ENCODE measurements around the gene EBF3.
A peak's percentile ranks its signal among the peaks of the same experiment; 100 is the strongest.

Gene EBF3

DNA sequence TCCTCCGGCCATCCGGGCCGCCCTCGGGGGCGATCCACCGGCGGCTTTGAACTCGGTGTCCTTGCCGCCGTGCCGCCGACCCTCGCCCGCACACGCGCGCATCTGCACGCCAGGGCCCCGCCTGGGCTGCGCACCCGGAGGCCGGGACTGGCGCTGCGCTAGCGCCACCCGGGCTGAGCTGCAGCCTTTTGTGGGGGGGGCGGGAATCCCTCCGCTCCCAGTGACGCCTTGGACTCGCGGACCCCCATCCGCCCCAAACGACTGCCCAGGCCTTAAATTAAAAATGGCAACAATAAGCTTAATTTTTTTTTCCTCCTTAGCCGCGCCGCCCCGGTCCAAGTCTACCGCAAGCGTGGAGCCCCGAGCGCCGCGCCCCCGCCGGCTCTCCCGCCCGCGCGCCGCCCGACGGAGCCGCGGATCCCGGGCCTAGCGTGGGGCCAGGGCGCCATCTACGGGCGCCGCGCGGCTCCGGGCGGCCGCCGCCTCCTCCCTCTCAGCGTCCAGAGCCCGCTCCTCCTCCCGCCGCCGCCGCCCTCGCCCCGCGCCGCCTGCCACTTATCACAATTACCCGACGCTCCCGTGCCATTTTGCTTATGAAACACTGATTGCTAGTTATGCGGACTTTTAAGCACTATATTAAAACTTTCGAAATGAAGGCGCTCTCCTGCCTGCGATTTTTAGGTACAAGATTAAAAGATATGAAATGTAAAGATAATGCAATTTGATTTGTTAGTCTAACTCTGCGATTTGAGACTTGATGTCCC is 7.5 kb upstream of the EBF3 start:
- DNase-seq = peak; percentile 44

DNA sequence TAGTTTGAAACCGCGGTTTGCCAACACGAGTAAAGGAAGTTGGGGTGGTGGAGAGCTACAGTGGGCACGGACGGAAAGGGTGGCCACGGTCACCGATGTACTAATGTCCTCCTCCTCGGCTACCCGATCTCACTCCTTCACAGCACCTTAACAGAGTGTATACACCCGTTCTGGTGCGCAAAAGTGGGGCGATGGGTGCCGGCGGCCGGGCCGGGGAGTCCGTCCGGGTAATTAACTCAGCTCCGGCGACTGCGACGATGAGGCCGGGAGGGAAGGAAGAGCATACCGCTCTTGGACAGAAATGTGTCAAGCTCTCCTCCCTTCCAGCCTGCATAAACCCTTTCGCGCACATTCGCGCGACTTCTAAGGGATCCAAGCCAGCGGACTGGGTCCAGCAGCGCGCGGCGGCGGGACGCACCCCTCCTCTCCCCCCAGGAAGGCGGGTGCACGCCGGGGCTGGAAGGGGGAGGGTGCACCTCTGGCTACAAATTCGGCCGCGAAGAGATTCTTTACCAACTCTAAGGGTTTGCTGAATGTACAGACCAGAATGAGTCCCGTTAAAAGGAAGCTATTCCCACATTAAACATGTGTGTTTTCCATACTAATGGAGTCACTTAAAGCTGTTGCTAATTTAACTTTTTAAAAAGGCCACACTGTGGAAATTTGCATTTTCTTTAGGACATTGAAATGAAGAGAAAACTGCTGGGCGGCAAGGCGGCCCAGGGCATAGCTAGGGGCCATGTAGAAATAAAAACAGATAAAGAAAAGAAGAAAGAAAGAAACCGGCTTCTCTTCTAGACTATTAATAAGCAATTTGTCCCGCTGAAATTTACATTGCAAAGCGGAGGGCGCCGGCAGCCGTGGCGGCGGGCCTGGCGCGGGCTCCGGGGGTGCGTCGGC is 6.6 kb upstream of the EBF3 start:
- DNase-seq = no peak

- no peak for DNase-seq
Observed at GRCh38 chr10:129969911-129970464, 5.9 kb upstream of the EBF3 start.

DNA sequence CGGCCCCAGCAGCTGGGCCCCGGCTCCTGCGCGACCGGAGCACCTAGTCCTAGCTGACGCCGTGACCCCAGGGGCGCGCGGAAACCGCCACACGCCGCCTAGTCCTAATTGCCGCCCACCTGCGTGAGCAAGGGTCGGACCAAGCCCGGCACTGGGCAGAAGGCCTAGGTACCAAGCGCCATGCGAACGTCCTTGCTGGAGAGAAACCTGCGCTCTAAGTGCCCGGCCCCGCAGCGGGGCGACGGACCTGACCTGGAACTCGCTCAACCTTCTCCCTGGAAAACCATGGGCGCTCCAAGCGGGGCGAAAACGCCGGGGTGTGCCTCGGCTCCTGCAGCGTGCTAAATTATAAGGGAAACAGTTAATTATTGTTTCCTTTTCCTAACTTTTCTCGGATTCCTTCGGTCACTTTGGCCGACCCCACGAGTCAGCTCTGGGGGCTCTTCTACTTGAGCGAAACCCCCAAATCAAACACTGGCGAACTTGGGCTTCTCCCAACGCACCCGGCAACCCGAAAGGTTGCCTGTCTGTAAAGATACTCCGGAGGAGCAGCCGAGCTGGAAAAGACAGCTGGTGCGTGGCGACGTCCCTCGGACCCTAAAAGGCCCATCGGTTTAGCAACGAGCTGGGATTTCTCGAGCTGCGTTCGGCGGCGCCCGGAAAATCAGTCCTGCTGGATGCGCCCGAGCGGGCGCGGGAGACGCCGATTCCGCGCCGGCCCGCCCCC is 5.3 kb upstream of the EBF3 start:
- DNase-seq = no peak

DNA sequence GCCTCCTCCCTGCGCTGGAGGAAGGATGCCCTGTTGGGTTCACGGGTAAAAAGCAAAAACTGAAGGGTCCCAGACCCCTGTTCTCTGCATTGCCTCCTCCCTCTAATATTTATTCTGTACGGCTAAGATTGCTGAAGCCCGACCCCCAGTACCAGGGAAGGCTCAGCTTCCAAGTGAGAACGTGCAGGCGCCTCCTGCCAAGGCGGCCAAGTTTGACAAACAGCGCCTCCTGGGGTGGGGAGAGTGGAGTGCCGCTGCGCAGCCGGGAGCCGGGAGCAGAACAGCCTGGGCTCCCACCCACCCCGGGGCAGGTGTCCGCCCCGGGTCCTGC is 4.7 kb upstream of the EBF3 start:
- DNase-seq = peak; percentile 53

DNA sequence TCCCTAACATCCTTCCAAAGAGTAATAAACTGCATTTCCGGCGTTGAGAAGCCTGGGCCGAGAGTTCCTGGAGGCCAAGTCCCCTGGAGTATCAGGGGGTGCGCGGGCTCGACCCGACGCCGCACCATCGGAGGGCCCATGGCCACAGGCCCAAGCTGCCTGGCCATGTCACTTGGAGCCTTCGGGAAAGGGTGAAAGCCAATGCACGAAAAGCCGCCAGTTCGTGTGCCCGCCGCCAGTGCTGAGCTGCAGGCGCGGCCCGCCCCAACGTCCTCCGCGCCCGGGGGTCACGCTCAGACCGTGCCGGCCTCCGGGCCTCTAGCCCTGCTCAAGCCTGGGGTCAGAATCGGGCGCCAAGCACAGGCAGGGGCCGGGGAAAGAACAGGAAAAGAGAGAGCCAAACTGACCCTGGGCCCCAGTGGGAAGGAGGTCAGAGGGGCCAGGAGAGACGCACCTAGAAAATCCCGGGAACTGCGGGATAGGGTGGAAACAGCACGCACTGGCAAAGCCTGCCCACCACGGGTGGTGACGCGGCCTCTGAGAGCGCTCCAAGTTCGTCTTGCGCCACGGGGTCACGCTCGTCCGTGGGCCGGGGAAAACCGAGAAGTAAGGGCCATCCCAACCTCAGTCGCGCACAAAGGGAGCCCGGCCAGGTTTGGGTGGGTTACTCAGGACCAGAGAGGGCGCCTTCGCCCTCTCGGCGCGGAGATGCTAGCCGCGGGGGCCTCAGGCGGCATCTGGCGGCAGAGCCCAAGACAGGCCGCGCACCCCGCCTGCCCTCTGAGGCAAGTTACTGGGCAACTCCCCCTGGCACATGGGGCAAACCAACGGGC is 4.2 kb upstream of the EBF3 start:
- no peak for DNase-seq

DNA sequence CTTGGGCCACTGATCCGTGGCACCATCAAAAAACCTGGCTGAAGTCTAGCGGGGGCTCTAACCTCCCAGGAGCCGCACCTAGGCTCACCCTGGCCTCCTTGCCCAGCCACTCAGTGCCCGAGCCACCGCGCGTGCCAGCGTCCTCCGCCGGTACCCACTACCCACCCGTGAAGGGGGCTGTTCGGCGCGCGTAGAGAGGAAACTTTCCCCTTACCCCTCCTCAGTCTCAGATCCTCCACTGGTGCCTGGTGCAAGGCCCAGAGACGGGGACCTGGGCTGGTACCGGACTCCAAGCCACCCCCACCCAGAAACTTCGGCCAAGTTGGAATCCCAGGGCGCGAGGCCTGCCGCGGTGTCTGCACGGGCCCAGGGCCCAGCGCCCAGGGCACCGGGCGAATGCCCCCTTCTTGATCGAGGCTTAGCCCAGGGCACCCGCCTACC is 3.5 kb upstream of the EBF3 start:
- DNase-seq = no peak

GRCh38 chr10:129966889-129967578 is 3.0 kb upstream of the EBF3 start:
- DNase-seq = no peak

GRCh38 chr10:129966370-129966888 is 2.4 kb upstream of the EBF3 start:
- no peak for DNase-seq

- DNase-seq = no peak
Observed at GRCh38 chr10:129965959-129966358, 1.9 kb upstream of the EBF3 start.

DNA sequence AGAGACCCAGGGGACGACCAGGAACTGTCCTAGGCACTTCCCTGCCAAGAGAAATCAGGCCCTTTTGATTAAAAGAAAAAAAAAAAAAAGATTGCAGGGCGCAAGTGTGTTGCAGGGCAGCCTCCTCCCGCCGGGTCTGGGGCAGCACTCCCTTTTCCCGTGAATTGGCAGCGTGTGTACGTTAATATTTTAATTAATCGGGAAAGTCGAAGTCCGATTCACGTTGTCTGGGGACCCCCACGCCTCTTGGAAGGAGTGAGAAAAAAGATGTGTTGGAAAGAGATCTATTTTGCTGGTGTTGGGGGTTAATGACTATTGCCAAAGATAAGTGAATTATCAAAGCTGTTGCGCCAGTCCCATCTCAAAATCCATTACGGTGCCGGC is 1.3 kb upstream of the EBF3 start:
- no peak for DNase-seq

DNA sequence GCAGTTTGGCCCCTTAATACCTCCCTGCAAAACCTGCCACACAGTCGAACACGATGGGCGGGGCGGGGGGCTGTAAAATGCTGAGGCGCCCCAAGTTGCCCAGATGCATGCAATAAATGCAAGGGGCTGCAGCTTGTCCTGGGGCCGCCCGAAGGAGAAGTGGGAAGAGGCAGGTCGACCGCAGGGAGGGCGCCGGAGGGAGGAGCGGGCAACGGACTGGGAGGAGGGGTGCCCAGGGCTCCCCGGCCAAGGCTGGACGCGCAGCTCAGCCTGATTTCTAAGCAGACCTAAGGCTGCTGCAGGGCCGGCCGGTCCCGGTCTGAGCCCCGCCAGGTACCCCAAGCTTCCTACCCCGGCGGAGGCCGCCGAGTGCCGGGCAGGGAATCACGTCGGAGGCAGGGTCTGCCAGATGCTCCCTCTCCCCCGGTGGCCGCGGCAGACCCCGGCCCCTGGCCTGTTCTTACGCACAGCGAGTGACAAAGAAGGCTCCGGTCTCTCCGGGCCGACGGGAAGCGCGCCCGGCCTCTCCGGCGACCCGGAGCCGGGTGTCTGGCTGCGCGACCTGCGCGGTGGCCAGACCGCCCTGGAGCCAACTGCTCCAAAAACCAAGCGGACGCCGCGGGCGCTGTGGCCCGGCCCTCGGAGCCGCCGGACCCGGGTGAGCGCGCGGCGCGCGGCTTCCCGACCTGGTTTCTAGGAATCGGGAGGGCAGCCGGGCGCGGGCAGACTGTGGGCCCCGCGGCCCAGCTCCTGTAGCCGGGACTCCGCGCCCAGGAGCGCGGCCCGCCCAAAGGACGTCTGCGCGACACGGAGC is 744 bp upstream of the EBF3 start:
- DNase-seq = no peak

- DNase-seq = peak; percentile 45
Observed at GRCh38 chr10:129962872-129963640, 1.0 kb downstream of the EBF3 start.

- peak; percentile 43 for DNase-seq
Observed at GRCh38 chr10:129962031-129962871, 1.8 kb downstream of the EBF3 start.

GRCh38 chr10:129961157-129961701 is 2.8 kb downstream of the EBF3 start:
- no peak for DNase-seq

GRCh38 chr10:129960481-129961156 is 3.5 kb downstream of the EBF3 start:
- DNase-seq = no peak

- no peak for DNase-seq
Observed at GRCh38 chr10:129959544-129960480, 4.3 kb downstream of the EBF3 start.

Data from fibroblast of upper back skin (primary cell).